A172 (cell line): Measurements from ENCODE around the gene KLHL29. TPM values are rescaled to one million over a fixed set of nuclear protein-coding genes. Genes with fewer than 3 reads are reported as not detected.
"Not testable (repeated sequence)": the region's sequence is repeated elsewhere in the genome, so short reads cannot be mapped to it uniquely, and the experiment has no call there.

ENCODE experiments used
- DNase-seq: peaks from one replicate; pipeline ENCODE4 v3.0.0-alpha.2; 2015; ENCODE audit warnings: low spot score
- total RNA-seq: library from RNA; depleted of rRNA; stranded (reverse); fragments of >200 nt; shearing (Covaris generic); gene quantifications from 2 replicates; pipeline ENCODE4 v1.2.3, GENCODE V29; 2014; rRNA removed

The KLHL29 gene
- total RNA-seq, result 0.76 and 0.86 TPM in 2 replicates

- peak; percentile 40 for DNase-seq
Measured at GRCh38 chr2:23384551-23385343, at the start of gene KLHL29. KLHL29 (plus strand) TSS chr2:23385179; CDS start chr2:23562197, 177,018 bp downstream.

DNA sequence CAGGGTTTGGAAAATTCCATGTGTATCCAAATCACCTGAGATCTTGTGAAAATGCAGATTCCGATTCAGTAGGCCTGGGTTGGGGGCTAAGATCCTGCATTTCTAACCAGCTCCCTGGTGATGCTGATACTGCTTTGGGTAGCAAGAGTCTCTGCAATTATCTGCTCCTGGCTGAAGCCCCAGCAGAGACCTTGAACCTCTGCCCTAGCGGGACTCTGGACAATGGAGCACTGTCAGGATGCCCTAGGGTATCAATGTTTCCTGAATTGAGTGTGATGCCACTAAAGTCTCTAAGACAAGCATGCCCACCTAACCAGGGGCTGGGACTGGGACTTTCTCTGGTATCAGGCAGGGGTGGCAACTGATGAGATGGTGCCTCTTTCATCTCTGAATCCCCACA is 49.4 kb upstream of the KLHL29 start:
- no peak for DNase-seq

- DNase-seq, result no peak
Measured at GRCh38 chr2:23342075-23342474, 42.9 kb upstream of the KLHL29 start.

DNA sequence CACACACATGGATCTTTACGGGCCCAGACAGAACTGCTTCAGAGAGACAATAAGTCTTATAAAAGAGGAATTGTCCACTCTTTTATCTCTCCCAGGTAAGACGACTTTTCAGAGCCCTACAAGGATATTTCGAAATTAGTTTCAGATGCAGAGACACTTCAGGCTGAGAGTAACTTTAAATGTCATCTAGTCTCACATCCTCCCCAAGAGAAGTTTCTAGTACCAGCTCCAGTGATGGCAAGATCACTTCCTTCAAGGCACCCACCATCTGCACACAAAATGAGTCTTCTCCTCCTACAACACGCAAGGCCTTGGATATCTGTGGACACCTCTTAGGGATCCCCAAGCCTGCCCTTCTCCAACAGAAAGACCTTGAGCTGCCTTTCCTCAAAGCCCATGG is 39.0 kb upstream of the KLHL29 start:
- DNase-seq, result no peak

- DNase-seq, result no peak
Measured at GRCh38 chr2:23346781-23347180, 38.2 kb upstream of the KLHL29 start.

GRCh38 chr2:23347471-23348092 is 37.4 kb upstream of the KLHL29 start:
- no peak for DNase-seq

- DNase-seq, result not testable (repeated sequence)
Measured at GRCh38 chr2:23348093-23348481, 36.9 kb upstream of the KLHL29 start.

GRCh38 chr2:23349508-23349907 is 35.5 kb upstream of the KLHL29 start:
- no peak for DNase-seq

DNA sequence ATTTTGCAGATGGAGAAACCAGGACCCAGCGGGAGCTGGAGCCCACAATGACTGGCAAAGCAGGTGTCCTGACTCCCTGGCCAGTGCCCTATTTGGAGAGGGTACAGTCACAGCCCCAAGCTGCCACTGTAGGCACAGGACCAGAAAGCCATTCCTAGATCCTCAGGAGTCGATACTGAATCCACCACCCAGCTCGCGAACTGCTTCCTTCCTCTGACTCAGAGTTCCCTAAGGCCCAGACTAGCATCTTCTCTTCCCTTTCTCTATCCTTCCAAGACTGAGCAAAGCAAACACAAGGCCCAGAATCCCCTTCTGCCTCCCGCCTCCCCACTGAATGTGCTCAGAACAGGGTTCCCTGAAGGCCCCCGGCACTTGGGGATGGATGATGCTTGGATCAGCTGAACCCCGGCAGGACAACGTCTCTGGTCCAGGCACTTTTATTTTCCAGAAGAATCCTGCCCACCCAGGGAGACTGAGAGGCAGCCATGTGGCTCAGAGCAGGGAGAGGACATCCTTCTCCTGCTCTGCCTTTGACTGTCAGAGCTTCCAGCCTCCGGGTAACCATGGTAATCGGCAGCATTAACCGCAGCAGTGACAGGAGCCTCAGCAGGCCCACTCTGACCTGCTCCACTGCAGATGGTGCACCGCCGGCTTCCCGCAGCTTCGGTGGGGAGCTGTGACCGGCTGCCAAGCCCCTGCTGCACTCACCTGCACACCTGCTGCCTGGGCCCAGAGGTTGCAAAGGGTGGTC is 34.8 kb upstream of the KLHL29 start:
- no peak for DNase-seq

DNA sequence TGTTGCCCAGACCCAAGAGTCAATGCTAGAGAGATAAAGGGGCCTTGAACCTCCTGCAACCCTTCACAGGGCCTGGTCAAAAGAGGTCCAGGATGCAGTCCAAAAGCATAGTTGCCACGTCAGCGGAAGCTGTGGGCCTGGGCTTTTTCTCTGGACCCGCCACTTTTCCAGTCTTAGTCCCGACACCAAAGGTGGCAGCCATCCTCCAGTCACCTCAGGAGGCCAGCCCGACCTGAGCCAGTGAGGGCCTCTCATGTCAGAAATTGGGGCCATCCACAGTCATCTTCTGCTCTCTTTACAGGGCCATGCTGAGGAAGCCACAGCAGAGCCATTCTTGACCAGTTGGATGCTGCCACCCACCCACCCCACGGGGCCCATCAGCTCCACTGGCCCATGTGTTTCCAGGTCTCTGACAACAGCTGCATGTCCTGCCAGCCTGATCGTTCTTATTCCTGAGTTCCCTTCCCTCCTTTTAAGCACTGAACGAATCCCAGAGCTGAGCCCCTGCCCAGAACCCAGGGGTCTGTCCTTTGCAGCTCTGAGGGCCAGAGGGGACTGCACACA is 34.1 kb upstream of the KLHL29 start:
- no peak for DNase-seq

DNA sequence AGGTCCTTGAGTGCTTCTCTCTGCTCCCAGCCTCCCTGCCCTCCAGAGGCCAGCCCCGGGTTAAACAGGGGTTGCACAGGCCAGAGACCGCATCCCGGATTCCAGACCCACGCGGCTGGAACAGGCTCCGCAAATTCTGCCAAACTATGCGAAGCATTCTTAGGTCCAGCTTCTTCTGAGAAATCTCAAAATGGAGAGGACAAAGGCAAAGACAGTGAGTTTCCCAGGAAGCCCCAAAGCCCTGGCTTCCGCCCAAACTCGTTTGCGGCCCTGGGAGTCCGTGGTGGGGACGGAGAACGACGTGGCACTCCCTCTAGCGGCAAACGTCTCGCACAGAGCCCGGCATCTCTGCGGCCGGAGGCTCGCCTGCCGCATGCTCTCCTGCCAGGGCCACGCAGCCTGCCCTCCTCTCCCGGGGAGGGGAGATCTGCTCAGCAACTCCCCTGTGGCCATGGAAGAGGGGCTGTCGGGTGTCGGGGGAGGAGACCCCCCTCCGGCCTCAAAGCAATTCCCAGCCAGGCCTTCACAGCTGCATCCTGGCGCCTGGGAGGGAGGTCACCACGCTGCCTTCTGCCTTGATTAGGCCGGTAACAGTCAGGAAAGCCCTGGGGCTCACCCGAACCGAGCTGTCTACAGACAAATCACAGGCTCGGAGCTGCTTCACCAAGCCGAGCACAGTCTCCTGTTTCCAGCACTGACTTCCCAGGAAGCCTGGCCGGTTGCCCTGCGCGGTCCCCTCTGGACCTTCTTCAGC is 33.4 kb upstream of the KLHL29 start:
- DNase-seq, result peak; percentile 21

GRCh38 chr2:23354554-23354953 is 30.4 kb upstream of the KLHL29 start:
- no peak for DNase-seq

DNA sequence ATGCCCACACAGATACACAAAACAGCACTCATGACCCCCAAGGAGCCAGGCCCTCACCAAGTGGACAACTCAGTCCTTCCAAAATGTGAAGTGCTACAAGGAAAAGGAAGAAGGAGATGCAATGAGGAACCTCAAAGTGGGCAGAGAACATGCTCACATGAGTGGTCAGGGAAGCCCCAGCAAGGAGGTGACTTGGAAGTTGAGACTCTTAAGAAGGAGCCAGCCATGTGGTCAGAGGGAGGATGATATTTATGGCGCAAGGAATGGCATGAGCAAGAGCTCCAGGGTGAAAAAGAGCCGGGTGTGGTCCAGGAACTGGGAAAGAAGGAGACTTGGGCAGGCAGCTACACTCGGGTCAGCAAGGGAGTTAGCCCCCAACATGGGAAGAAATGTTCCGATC is 30.0 kb upstream of the KLHL29 start:
- no peak for DNase-seq

DNA sequence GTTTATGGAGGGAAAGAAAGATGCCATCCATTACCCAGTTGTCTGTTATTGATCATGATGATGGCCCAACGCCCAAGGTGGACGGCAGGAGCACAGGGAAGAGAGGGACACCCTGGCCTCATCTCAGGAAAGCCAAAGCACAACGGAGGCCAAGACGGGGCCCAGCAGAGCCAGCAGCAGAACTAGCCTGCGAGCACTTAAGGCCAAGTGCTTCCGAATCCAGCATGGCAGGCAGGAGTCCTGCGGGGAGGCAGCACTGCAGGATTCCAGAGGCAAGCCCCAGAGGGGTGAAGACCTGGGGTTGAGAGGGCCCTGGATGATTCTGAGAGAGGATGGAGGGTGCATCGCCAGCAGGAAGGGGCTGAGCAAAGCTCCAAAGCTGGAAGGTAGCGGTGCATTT is 28.3 kb upstream of the KLHL29 start:
- DNase-seq, result no peak

DNA sequence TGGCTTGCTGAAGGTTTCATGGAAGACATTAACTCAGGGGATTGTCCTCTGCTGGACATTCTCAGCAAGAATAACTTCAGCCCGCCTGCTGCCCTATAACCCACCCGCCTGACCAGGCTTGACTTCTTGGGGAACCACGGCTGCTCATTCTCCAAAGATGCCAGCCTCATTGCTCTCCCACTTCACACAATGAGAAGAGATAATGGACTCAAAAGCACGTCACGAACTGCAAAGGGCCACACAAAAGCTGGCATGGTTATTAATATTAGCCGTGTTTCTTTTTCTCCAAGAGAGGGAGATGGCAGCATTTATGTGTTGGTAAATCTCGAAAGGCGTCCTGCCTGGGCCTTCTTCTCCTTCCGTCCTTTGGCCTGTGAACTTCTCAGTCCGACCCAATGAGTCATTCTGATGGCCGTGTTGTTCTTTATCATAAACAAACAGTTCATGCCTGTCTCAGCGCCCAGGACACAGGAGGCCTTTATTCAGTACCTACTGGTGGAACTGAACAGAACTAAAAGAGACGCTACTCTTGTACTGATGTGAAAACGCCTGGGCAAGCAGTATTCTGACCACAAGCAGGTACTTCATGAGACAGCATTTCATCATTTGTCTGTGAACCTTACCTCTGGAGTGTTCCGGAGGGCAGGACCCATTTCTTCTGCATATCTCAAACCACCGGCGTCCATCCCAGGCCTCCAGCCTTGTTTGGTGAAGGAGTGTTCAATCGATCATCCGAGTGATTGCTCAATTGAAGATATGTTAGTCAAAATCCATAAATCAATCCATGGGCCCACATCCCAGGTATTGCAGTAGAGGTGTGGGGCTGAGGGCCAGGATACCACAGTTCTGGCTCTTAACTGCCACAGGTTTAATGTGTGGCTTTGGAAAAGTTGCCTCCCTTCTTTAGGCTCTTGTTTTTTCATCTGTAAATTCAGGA is 25.1 kb upstream of the KLHL29 start:
- no peak for DNase-seq

DNA sequence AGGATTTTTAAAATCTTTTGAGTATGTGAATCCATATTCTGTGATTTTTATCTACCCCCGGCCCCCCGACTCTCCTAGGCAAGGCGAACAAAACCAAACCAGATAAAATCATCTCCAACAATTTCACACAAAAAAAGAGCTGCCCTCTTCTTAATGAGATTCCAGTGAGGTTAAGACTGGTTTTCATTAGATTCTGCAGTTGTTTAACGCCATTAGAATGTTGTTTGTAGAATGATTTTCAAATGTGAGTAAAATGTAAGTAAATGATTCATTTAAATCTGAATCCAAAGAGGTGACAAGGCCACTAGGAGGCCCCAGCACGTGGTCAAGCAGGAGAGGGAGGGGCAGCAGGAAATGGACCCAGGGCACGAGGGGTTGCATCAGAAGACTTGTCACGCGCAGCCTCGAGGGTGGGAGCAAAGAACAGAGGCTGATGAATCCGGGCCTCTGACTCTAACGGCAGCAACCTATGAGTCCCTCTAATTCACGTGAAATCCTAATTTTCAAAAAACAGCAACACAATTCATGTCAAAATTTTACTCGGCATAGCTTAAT is 24.3 kb upstream of the KLHL29 start:
- no peak for DNase-seq

- no peak for DNase-seq
Measured at GRCh38 chr2:23361152-23361551, 23.8 kb upstream of the KLHL29 start.

DNA sequence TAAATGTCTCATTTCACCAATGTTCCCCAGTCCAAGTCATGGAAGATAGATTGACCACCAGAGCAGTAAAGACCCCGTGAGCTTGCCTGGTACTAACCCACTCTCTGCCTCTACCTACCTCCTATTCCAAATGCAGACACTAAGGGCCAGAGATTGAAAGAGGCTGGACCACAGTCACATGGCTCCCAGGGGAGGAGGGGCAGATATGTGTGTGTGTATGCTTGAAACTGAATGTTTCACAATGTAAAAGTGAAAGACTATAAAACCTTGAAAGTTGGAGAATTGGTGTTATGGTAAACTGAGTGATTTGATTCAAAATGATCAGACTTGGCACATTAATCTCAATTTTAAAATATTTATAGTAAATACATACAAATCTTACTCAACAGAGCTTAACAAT is 21.7 kb upstream of the KLHL29 start:
- no peak for DNase-seq

GRCh38 chr2:23363831-23364230 is 21.1 kb upstream of the KLHL29 start:
- DNase-seq, result no peak

GRCh38 chr2:23366720-23367119 is 18.3 kb upstream of the KLHL29 start:
- no peak for DNase-seq
